Gastroesophageal sphincter (tissue), 4 donors: ENCODE measurements around the gene PSTPIP1. TPM values are rescaled to one million over a fixed set of nuclear protein-coding genes. Genes with fewer than 3 reads are reported as not detected.
A peak's percentile ranks its signal among the peaks of the same experiment; 100 is the strongest.

ENCODE experiments used
- ATAC-seq: fragments of 150-250 bp; one replicate; pipeline ENCODE4 v1.9.1; 2016; ENCODE audit warnings: mild to moderate bottlenecking, moderate library complexity
- H3K27ac ChIP-seq, 4 donors: fragments of 200-600 bp; sonication (generic) in 3 of 4; 1 replicate in 3 of 4; 2 replicates in 1 of 4; pipeline ENCODE4 v1.5.1; 2016 to 2019
- H3K27me3 ChIP-seq: fragments of 200-600 bp; sonication (generic); one replicate; pipeline ENCODE4 v1.5.1; 2019
- H3K36me3 ChIP-seq, 2 donors: fragments of 200-600 bp; sonication (generic); one replicate each; pipeline ENCODE4 v1.5.1; 2019; ENCODE audit warnings: control low read depth in 1 of 2
- H3K4me1 ChIP-seq, 3 donors: fragments of 200-600 bp; sonication (generic); 1 replicate in 2 of 3; 2 replicates in 1 of 3; pipeline ENCODE4 v1.5.1; 2016 to 2019; ENCODE audit warnings: control low read depth in 2 of 3
- H3K4me3 ChIP-seq, 2 donors: fragments of 200-600 bp; sonication (generic); one replicate each; pipeline ENCODE4 v1.5.1; 2019; ENCODE audit warnings: mild to moderate bottlenecking in 1 of 2, moderate library complexity in 1 of 2
- H3K9me3 ChIP-seq, 3 donors: fragments of 200-600 bp; sonication (generic); one replicate each; pipeline ENCODE4 v1.5.1; 2017 to 2019; ENCODE audit warnings: control low read depth in 2 of 3
- CTCF ChIP-seq, 4 experiments: fragments of 200-600 bp in 2 of 4; fragments of 450-650 bp in 2 of 4; sonication (generic) in 1 of 4; IDR thresholded peaks; one replicate each; pipeline ENCODE4 v1.5.1; 2017 to 2019; ENCODE audit warnings: antibody characterized with exemption in 4 of 4, mild to moderate bottlenecking in 2 of 4, moderate library complexity in 2 of 4
- EP300 ChIP-seq: sonication (generic); formaldehyde crosslinking; IDR thresholded peaks from one replicate; pipeline ENCODE4 v1.6.1; 2017; ENCODE audit warnings: antibody characterized with exemption, mild to moderate bottlenecking
- POLR2A ChIP-seq, 2 donors: fragments of 450-650 bp; IDR thresholded peaks; one replicate each; pipeline ENCODE4 v1.6.1; 2017; ENCODE audit warnings: antibody characterized with exemption in 2 of 2, mild to moderate bottlenecking in 2 of 2, moderate library complexity in 1 of 2
- POLR2AphosphoS5 ChIP-seq: sonication (generic); formaldehyde crosslinking; IDR thresholded peaks from one replicate; pipeline ENCODE4 v1.6.1; 2017; ENCODE audit warnings: antibody characterized with exemption
- WGBS, 2 donors: methylation state at CpG; one replicate each; pipeline ENCODE4 v1.1.5; 2018; ENCODE audit warnings: low coverage in 1 of 2; 5-methylcytosine and 5-hydroxymethylcytosine counted together
- total RNA-seq, 4 donors: library from RNA; depleted of rRNA; stranded (reverse); fragments of >200 nt; gene quantifications; one replicate each; pipeline ENCODE4 v1.1.0, GENCODE V29; 2016

Gene PSTPIP1
- total RNA-seq, 4 donors from 2014 or later = 7.1 to 18.2 (median 9.0) TPM

GRCh38 chr15:77002954-77003912 lies 8.3 kb downstream of the PSTPIP1 start:
- H3K27me3 ChIP-seq = no peaks in the 10 kb centered on the region
- peak; percentile 57 for ATAC-seq
- H3K27ac ChIP-seq = peak overlapping the region in 3 of 4 donors; percentile 19 to 47 (median 37)
- no peak overlapping the region for H3K4me3 ChIP-seq
- no peaks in the 10 kb centered on the region for H3K36me3 ChIP-seq
- no peak for TF ChIP-seq EP300
- no peak for TF ChIP-seq CTCF (IDR thresholded peaks at IDR 0.05)
- no peak for TF ChIP-seq POLR2A (IDR thresholded peaks at IDR 0.05)
- no peak for TF ChIP-seq POLR2AphosphoS5
- H3K4me1 ChIP-seq = no peaks in the 10 kb centered on the region
- no peaks in the 10 kb centered on the region for H3K9me3 ChIP-seq
- WGBS, 2 donors = 73 to 78% methylated on average over 4 to 10 of the region's 16 CpGs

- TF ChIP-seq POLR2AphosphoS5 (peak; percentile 61), CTCF (IDR thresholded peaks at IDR 0.05) (no peak), EP300 (no peak), POLR2A (IDR thresholded peaks at IDR 0.05) (no peak)
- Histone ChIP-seq H3K9me3 (no peaks in the 10 kb centered on the region), H3K27me3 (no peaks in the 10 kb centered on the region), H3K4me3 (no peak overlapping the region), H3K27ac (peak overlapping the region in 3 of 4 donors; percentile 19 to 47 (median 37)), H3K36me3 (no peaks in the 10 kb centered on the region), H3K4me1 (no peaks in the 10 kb centered on the region)
- ATAC-seq = peak; percentile 70
- WGBS, 2 donors = 63 to 79% methylated on average over 1 to 3 of the region's 4 CpGs
Measured at GRCh38 chr15:77004189-77004588, 9.3 kb downstream of the PSTPIP1 start.

- WGBS, 2 donors = no CpG with 5 or more reads among the region's 6 CpGs
Measured at GRCh38 chr15:77009176-77009575, 14.2 kb downstream of the PSTPIP1 start.

GRCh38 chr15:77009646-77010311 lies 14.9 kb downstream of the PSTPIP1 start:
- H3K4me3 ChIP-seq = no peak overlapping the region
- H3K4me1 ChIP-seq = peaks cover 0 to 2% (median 0%) of the 10 kb centered on the region in 3 donors
- no peaks in the 10 kb centered on the region for H3K9me3 ChIP-seq
- no peaks in the 10 kb centered on the region for H3K36me3 ChIP-seq
- no peaks in the 10 kb centered on the region for H3K27me3 ChIP-seq
- ATAC-seq = no peak
- no peak overlapping the region for H3K27ac ChIP-seq
- WGBS, 2 donors = no CpG with 5 or more reads among the region's 14 CpGs
- TF ChIP-seq POLR2A (IDR thresholded peaks at IDR 0.05) (no peak), POLR2AphosphoS5 (no peak), EP300 (no peak), CTCF (IDR thresholded peaks at IDR 0.05) (no peak)

More at GRCh38 chr15:77009176-77009575, 14.2 kb downstream of the PSTPIP1 start:
- Histone ChIP-seq H3K9me3 (no peaks in the 10 kb centered on the region), H3K36me3 (no peaks in the 10 kb centered on the region), H3K4me3 (no peak overlapping the region), H3K27me3 (no peaks in the 10 kb centered on the region), H3K4me1 (no peaks in the 10 kb centered on the region), H3K27ac (no peak overlapping the region)
- TF ChIP-seq POLR2A (IDR thresholded peaks at IDR 0.05) (no peak), EP300 (no peak), POLR2AphosphoS5 (no peak), CTCF (IDR thresholded peaks at IDR 0.05) (no peak)
- ATAC-seq = no peak
